ENCODE measurements around the gene TAAR6.
"Not testable (repeated sequence)": the region's sequence is repeated elsewhere in the genome, so short reads cannot be mapped to it uniquely, and the experiment has no call there.

TAAR6 gene

GRCh38 chr6:132527791-132528190 is 42.3 kb upstream of the TAAR6 start:
- DNase-seq (ENCODE audit: extremely low read depth, insufficient read length) = no peak
- Histone ChIP-seq H3K4me3 (replicated peaks; ENCODE audit: low read depth, low read length) (no peak overlapping the region), H3K27me3 (replicated peaks; ENCODE audit: control insufficient read depth, insufficient read depth, low read length) (no peaks in the 10 kb centered on the region)

GRCh38 chr6:132530293-132530974 is 39.7 kb upstream of the TAAR6 start:
- no peaks in the 10 kb centered on the region for H3K36me3 ChIP-seq (ENCODE audit: control insufficient read depth, insufficient read depth, low read length)
- H3K4me3 ChIP-seq (replicated peaks; ENCODE audit: low read depth, low read length) = peak overlapping the region; percentile 52
- no peaks in the 10 kb centered on the region for H3K27me3 ChIP-seq (replicated peaks; ENCODE audit: control insufficient read depth, insufficient read depth, low read length)
- DNase-seq (ENCODE audit: extremely low read depth, insufficient read length) = no peak
- TF ChIP-seq CTCF (IDR thresholded peaks at IDR 0.05; ENCODE audit: insufficient read depth, low read length, poor library complexity, severe bottlenecking) = peak; percentile 77

More at GRCh38 chr6:132527791-132528190, 42.3 kb upstream of the TAAR6 start:
- no peaks in the 10 kb centered on the region for H3K36me3 ChIP-seq (ENCODE audit: control insufficient read depth, insufficient read depth, low read length)
- TF ChIP-seq CTCF (IDR thresholded peaks at IDR 0.05; ENCODE audit: insufficient read depth, low read length, poor library complexity, severe bottlenecking) = no peak

- not testable (repeated sequence) for H3K4me3 ChIP-seq (replicated peaks; ENCODE audit: low read depth, low read length); H3K36me3 ChIP-seq (ENCODE audit: control insufficient read depth, insufficient read depth, low read length); H3K27me3 ChIP-seq (replicated peaks; ENCODE audit: control insufficient read depth, insufficient read depth, low read length); DNase-seq (ENCODE audit: extremely low read depth, insufficient read length)
Observed at GRCh38 chr6:132534546-132534945, 35.6 kb upstream of the TAAR6 start.

DNA sequence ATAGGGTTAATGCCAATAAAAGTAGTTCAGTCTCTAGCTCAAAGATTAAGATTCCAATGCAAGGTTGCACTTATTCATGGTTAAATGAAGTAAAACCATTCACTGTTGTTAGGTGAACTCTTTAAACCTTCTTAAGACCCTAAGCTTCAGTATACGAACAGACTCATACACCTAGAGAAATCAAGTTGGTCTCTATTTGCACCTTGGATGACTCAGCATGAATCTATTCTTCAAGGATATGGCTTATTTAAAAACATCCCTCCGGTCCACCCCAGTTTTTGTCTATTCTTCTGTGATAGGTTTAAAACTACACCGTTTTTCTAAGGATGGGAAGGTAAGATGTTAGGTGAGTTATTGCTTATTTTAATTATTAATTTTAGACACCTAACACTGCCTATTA is 33.0 kb upstream of the TAAR6 start:
- Histone ChIP-seq H3K4me3 (replicated peaks; ENCODE audit: low read depth, low read length) (no peak overlapping the region), H3K27me3 (replicated peaks; ENCODE audit: control insufficient read depth, insufficient read depth, low read length) (no peaks in the 10 kb centered on the region; the same call in 1 of the 2 replicates)
- no peak for TF ChIP-seq CTCF (IDR thresholded peaks at IDR 0.05; ENCODE audit: insufficient read depth, low read length, poor library complexity, severe bottlenecking)

DNA sequence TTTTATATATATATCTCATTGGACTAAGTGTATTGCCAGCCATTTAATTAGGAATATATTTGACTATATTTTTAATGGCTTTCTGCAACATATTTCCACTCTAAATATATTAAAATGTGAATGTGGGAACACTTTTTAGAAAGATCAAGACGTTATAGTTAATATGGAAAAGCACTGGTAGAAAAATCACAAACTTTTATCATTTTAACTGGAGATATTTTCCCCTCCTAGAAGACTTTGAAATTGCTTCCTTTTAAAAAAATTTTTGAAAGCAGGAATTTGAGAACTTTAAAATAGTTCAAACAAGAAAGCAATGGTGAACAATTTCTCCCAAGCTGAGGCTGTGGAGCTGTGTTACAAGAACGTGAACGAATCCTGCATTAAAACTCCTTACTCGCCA is 32.1 kb upstream of the TAAR6 start, which contains the start of gene TAAR9:
TSS of gene TAAR9 (plus strand) at position 301 of the 400 bp plus-strand sequence. CDS start at position 314, 13 bp downstream.
- no peak for TF ChIP-seq CTCF (IDR thresholded peaks at IDR 0.05; ENCODE audit: insufficient read depth, low read length, poor library complexity, severe bottlenecking)
- Histone ChIP-seq H3K36me3 (ENCODE audit: control insufficient read depth, insufficient read depth, low read length) (no peaks in the 10 kb centered on the region), H3K4me3 (replicated peaks; ENCODE audit: low read depth, low read length) (no peak within 1 kb of the TSS), H3K27me3 (replicated peaks; ENCODE audit: control insufficient read depth, insufficient read depth, low read length) (no peaks in the 10 kb centered on the region; the same call in 1 of the 2 replicates)
- no peak for DNase-seq (ENCODE audit: extremely low read depth, insufficient read length)

More for the DNA sequence above, 33.0 kb upstream of the TAAR6 start:
- no peaks in the 10 kb centered on the region for H3K36me3 ChIP-seq (ENCODE audit: control insufficient read depth, insufficient read depth, low read length)
- no peak for DNase-seq (ENCODE audit: extremely low read depth, insufficient read length)

GRCh38 chr6:132544826-132545225 is 25.3 kb upstream of the TAAR6 start:
- no peak overlapping the region for H3K4me3 ChIP-seq (replicated peaks; ENCODE audit: low read depth, low read length)
- no peaks in the 10 kb centered on the region for H3K27me3 ChIP-seq (replicated peaks; ENCODE audit: control insufficient read depth, insufficient read depth, low read length)
- TF ChIP-seq CTCF (IDR thresholded peaks at IDR 0.05; ENCODE audit: insufficient read depth, low read length, poor library complexity, severe bottlenecking) = no peak
- no peaks in the 10 kb centered on the region for H3K36me3 ChIP-seq (ENCODE audit: control insufficient read depth, insufficient read depth, low read length)
- DNase-seq (ENCODE audit: extremely low read depth, insufficient read length) = no peak

Measured in GM06990 (cell line).